ENCODE data around the gene OARD1. TPM values are rescaled to one million over a fixed set of nuclear protein-coding genes. Genes with fewer than 3 reads are reported as not detected.

The OARD1 gene
- total RNA-seq, 6 donors from 2014 or later: 10.0 to 27.3 (median 20.0) TPM

- no peak overlapping the region for H3K27ac ChIP-seq
- H3K4me1 ChIP-seq: peaks cover 0 to 9% (median 4%) of the 10 kb centered on the region in 4 donors
- 87 to 91% methylated on average over 2 of the region's 2 CpGs for WGBS, 2 donors
- H3K4me3 ChIP-seq: no peak overlapping the region
- no peak for TF ChIP-seq POLR2AphosphoS5 (IDR thresholded peaks at IDR 0.05)
- TF ChIP-seq EP300 (IDR thresholded peaks at IDR 0.05): no peak
- TF ChIP-seq CTCF (IDR thresholded peaks at IDR 0.05): no peak
- ATAC-seq (ENCODE audit: low FRiP score in 2 of 2) (no peak), DNase-seq (no peak)
- H3K36me3 ChIP-seq: peaks cover 0 to 52% (median 10%) of the 10 kb centered on the region in 4 donors
- no peaks in the 10 kb centered on the region for H3K9me3 ChIP-seq
- no peaks in the 10 kb centered on the region for H3K27me3 ChIP-seq
These were observed 8.3 kb downstream of the OARD1 start for GRCh38 chr6:41063884-41064285.

GRCh38 chr6:41062056-41062455 is 10.1 kb downstream of the OARD1 start:
- Histone ChIP-seq H3K4me3 (no peak overlapping the region), H3K4me1 (peaks cover 0 to 9% (median 4%) of the 10 kb centered on the region in 4 donors), H3K9me3 (no peaks in the 10 kb centered on the region), H3K36me3 (peaks cover 0 to 44% (median 2%) of the 10 kb centered on the region in 4 donors), H3K27me3 (no peaks in the 10 kb centered on the region), H3K27ac (no peak overlapping the region)
- ATAC-seq (ENCODE audit: low FRiP score in 2 of 2) (no peak), DNase-seq (no peak)
- 76 to 82% methylated on average over 1 of the region's 1 CpG for WGBS, 2 donors
- no peak for TF ChIP-seq POLR2AphosphoS5 (IDR thresholded peaks at IDR 0.05)
- TF ChIP-seq CTCF (IDR thresholded peaks at IDR 0.05): no peak
- no peak for TF ChIP-seq POLR2A (IDR thresholded peaks at IDR 0.05)
- TF ChIP-seq EP300 (IDR thresholded peaks at IDR 0.05): no peak

- no peak overlapping the region for H3K27ac ChIP-seq
- TF ChIP-seq CTCF (IDR thresholded peaks at IDR 0.05): no peak
- no peak for TF ChIP-seq EP300 (IDR thresholded peaks at IDR 0.05)
- no peak for TF ChIP-seq POLR2AphosphoS5 (IDR thresholded peaks at IDR 0.05)
- no peak for TF ChIP-seq POLR2A (IDR thresholded peaks at IDR 0.05)
- no peak overlapping the region for H3K4me3 ChIP-seq
- H3K36me3 ChIP-seq: peaks cover 0 to 40% (median 2%) of the 10 kb centered on the region in 4 donors
- H3K4me1 ChIP-seq: peaks cover 0 to 9% (median 4%) of the 10 kb centered on the region in 4 donors
- H3K9me3 ChIP-seq: no peaks in the 10 kb centered on the region
- ATAC-seq (ENCODE audit: low FRiP score in 2 of 2) (peak in 1 of 2 donors; percentile 24), DNase-seq (no peak)
- WGBS, 2 donors: 66 to 79% methylated on average over 5 to 13 of the region's 13 CpGs
- no peaks in the 10 kb centered on the region for H3K27me3 ChIP-seq
These were observed 10.9 kb downstream of the OARD1 start for GRCh38 chr6:41061196-41061726.

- H3K27me3 ChIP-seq: no peaks in the 10 kb centered on the region
- DNase-seq (no peak), ATAC-seq (ENCODE audit: low FRiP score in 2 of 2) (no peak)
- peaks cover 0 to 23% (median 0%) of the 10 kb centered on the region in 4 donors for H3K36me3 ChIP-seq
- no peak for TF ChIP-seq CTCF (IDR thresholded peaks at IDR 0.05)
- no peak for TF ChIP-seq POLR2AphosphoS5 (IDR thresholded peaks at IDR 0.05)
- no peak for TF ChIP-seq EP300 (IDR thresholded peaks at IDR 0.05)
- TF ChIP-seq POLR2A (IDR thresholded peaks at IDR 0.05): no peak
- no peaks in the 10 kb centered on the region for H3K9me3 ChIP-seq
- H3K27ac ChIP-seq: no peak overlapping the region
- H3K4me3 ChIP-seq: no peak overlapping the region
- peaks cover 0 to 9% (median 2%) of the 10 kb centered on the region in 4 donors for H3K4me1 ChIP-seq
- WGBS, 2 donors: 86 to 100% methylated on average over 1 of the region's 1 CpG
These were observed 12.6 kb downstream of the OARD1 start for GRCh38 chr6:41059556-41059955.

GRCh38 chr6:41058783-41059181 is 13.4 kb downstream of the OARD1 start:
- no peak for ATAC-seq (ENCODE audit: low FRiP score in 2 of 2)
- TF ChIP-seq POLR2A (IDR thresholded peaks at IDR 0.05) (no peak), POLR2AphosphoS5 (IDR thresholded peaks at IDR 0.05) (no peak)
- H3K27me3 ChIP-seq: no peaks in the 10 kb centered on the region
- H3K9me3 ChIP-seq: no peaks in the 10 kb centered on the region
- no peak for DNase-seq
- peaks cover 0 to 9% (median 2%) of the 10 kb centered on the region in 4 donors for H3K4me1 ChIP-seq
- H3K36me3 ChIP-seq: peaks cover 0 to 15% (median 0%) of the 10 kb centered on the region in 4 donors
- H3K27ac ChIP-seq: no peak overlapping the region
- WGBS, 2 donors: 57 to 78% methylated on average over 2 of the region's 2 CpGs
- no peak overlapping the region for H3K4me3 ChIP-seq
